AG10803 (cell line): ENCODE measurements around the gene NATD1.

Experiments used
- DNase-seq: peaks from one replicate; pipeline ENCODE4 v3.0.0; 2010; ENCODE audit warnings: low read depth
- H3K4me3 ChIP-seq: 2 replicates; pipeline ENCODE4 v1.5.1; 2011; ENCODE audit warnings: mild to moderate bottlenecking, low read length, control low read depth
- CTCF ChIP-seq: conservative IDR thresholded peaks from 2 replicates; pipeline ENCODE4 v1.5.1; 2011; ENCODE audit warnings: mild to moderate bottlenecking, low read length, control low read depth, inconsistent platforms

Gene NATD1

DNA sequence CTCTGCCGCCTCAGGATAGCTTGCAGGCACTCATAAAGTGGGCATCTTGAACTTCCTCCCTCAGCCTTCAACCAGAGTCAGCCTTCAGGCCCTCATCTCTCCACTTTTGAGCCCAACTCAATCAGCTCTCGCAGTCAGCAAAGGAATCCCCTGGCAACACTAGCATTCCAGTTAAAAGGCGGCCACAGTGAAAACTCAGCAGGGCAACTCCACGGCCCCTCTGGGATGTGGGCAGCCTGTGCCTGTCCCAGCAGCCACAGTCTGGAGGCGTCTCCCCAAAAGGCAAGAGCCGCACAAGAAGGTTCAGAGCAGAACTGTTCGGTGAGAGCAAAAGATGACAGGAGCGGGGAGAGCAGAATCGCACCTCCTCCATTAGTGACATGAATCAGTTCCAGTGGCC, 48.3 kb downstream of the NATD1 start:
- TF ChIP-seq CTCF = no peak
- DNase-seq = no peak
- no peak overlapping the region for H3K4me3 ChIP-seq

DNA sequence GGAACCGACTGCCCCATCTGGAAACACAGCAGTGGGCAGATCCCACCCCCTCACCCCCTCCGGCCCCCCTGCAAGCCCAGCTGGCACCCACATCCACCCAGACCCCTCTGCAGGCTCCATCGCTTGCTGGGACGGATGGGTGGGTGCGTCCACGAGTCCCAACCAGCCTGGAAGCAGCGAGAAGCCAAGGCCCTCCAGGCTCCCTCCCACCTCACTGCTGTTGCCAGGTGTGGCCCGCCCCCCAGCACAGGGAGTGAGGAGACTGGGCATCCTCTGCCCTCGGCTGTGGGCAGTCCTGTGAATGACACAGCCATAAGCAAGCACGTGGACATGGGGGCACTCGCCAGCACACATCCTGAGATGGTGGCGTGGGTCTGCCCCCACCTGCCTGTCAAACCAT, 50.7 kb downstream of the NATD1 start:
- DNase-seq = no peak
- TF ChIP-seq CTCF = no peak
- H3K4me3 ChIP-seq = no peak overlapping the region

DNA sequence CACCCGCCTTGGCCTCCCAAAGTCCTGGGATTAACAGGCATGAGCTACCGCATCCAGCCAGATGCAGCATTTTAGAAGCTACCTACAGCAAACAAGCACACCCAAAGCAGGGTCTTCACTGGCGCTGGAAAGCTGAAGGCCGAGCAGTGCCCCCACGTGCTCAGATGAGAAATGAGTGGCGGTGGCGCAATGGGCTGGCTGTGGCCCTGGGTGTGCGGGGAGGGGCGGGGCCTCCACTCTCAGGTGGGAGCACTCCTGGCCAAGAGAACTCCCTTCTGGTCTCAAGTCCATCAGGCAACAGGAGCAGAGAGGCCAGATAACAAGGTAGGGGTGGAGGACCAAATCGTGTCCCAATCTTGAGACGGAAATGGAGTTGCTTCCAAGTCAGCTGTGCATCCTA, 51.3 kb downstream of the NATD1 start:
- no peak overlapping the region for H3K4me3 ChIP-seq
- no peak for DNase-seq
- no peak for TF ChIP-seq CTCF

- DNase-seq = peak; percentile 70
- TF ChIP-seq CTCF = no peak
- H3K4me3 ChIP-seq = no peak overlapping the region
These were observed 52.0 kb downstream of the NATD1 start for GRCh38 chr17:21201298-21201595.

GRCh38 chr17:21200590-21201297, 52.5 kb downstream of the NATD1 start:
- no peak overlapping the region for H3K4me3 ChIP-seq
- DNase-seq = no peak
- TF ChIP-seq CTCF = no peak

GRCh38 chr17:21199856-21200255, 53.4 kb downstream of the NATD1 start:
- no peak for DNase-seq
- TF ChIP-seq CTCF = no peak

DNA sequence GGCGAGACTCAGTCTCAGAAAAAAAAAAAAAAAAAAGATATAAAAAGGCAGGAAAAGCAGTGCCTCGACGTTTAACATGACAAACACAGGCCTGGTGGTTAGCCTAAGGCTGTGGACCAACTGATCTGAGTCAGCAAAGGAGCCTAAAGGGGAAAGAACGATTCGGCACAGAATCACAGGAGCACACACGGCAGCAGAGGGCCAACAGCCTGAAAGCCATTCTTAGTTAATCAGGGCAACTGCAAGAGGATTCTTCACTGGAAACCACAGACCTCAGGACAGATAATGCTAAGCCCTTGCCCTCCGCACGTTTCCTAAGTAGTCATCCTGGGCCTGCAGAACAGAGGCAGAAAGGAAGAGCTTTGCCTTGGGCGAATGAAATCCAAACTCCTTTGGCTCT, 53.9 kb downstream of the NATD1 start:
- no peak overlapping the region for H3K4me3 ChIP-seq
- peak; percentile 13; the same call in 1 of the 2 replicates for TF ChIP-seq CTCF
- peak; percentile 95 for DNase-seq

More at GRCh38 chr17:21199856-21200255, 53.4 kb downstream of the NATD1 start:
- no peak overlapping the region for H3K4me3 ChIP-seq
